SIG-M5 treated with dmso at 0.1 percent for 504 hours (cell line): Measurements from ENCODE around the gene OSBPL2.

Experiments
- DNase-seq: peaks from one replicate; lab custom pipeline; 2025; ENCODE audit not compliant: unreplicated experiment; lab: John Stamatoyannopoulos, UW

OSBPL2 gene

GRCh38 chr20:62232770-62233645, 5.3 kb upstream of the OSBPL2 start:
- DNase-seq = no peak

- DNase-seq = peak; percentile 41
Observed at GRCh38 chr20:62233684-62234083, 4.6 kb upstream of the OSBPL2 start.

- no peak for DNase-seq
Observed at GRCh38 chr20:62234339-62234738, 4.0 kb upstream of the OSBPL2 start.

GRCh38 chr20:62235001-62235776, 3.1 kb upstream of the OSBPL2 start:
- no peak for DNase-seq

- no peak for DNase-seq
Observed at GRCh38 chr20:62235777-62236157, 2.6 kb upstream of the OSBPL2 start.

GRCh38 chr20:62236200-62236599, 2.1 kb upstream of the OSBPL2 start:
- no peak for DNase-seq

- no peak for DNase-seq
Observed at GRCh38 chr20:62236766-62237513, 1.4 kb upstream of the OSBPL2 start.

GRCh38 chr20:62237514-62237800, 864 bp upstream of the OSBPL2 start:
- no peak for DNase-seq

- no peak for DNase-seq
Observed at GRCh38 chr20:62238569-62239277, 402 bp downstream of the OSBPL2 start.

- no peak for DNase-seq
Observed at GRCh38 chr20:62239278-62239879, 1.1 kb downstream of the OSBPL2 start.

GRCh38 chr20:62240020-62240685, 1.8 kb downstream of the OSBPL2 start:
- DNase-seq = no peak

GRCh38 chr20:62241506-62241905, 3.2 kb downstream of the OSBPL2 start:
- no peak for DNase-seq

GRCh38 chr20:62242176-62242575, 3.9 kb downstream of the OSBPL2 start:
- DNase-seq = no peak

GRCh38 chr20:62243106-62243505, 4.8 kb downstream of the OSBPL2 start:
- no peak for DNase-seq

GRCh38 chr20:62243906-62244515, 5.7 kb downstream of the OSBPL2 start:
- no peak for DNase-seq

- DNase-seq = no peak
Observed at GRCh38 chr20:62244644-62245108, 6.4 kb downstream of the OSBPL2 start.

GRCh38 chr20:62245911-62246280, 7.6 kb downstream of the OSBPL2 start:
- no peak for DNase-seq

GRCh38 chr20:62246431-62246830, 8.1 kb downstream of the OSBPL2 start:
- DNase-seq = no peak

GRCh38 chr20:62246872-62247652, 8.7 kb downstream of the OSBPL2 start:
- DNase-seq = no peak
